Endothelial cell of umbilical vein (primary cell): ENCODE data around the gene RNLS. TPM values are rescaled to one million over a fixed set of nuclear protein-coding genes. Genes with fewer than 3 reads are reported as not detected.

Source experiments
- BruUV-seq: library from RNA; stranded (reverse); fragments of 400-500 nt; replicated peaks from 2 replicates; lab custom pipeline; 2021; lab: Mats Ljungman, UMichigan
- CTCF ChIA-PET: fragments of 300-600, 350-600 bp; sonication (Branson Sonifier 250); formaldehyde crosslinking; loops from one replicate; lab custom pipeline; 2021; ENCODE audit warnings: antibody characterized with exemption, inconsistent platforms; lab: Charles Lee
- POLR2A ChIA-PET: fragments of 300-600, 350-600 bp; sonication (Branson Sonifier 250); formaldehyde crosslinking; loops from one replicate; lab custom pipeline; 2021; ENCODE audit warnings: antibody characterized with exemption, inconsistent platforms; lab: Charles Lee
- DNase-seq: peaks from one replicate; pipeline ENCODE4 v3.0.0-alpha.2; 2011; ENCODE audit warnings: low read depth, low spot score
- FAIRE-seq: peaks from 2 replicates; lab custom pipeline; 2011; peaks lifted over from hg19 to GRCh38; lab: Jason Lieb, UNC
- H2AFZ ChIP-seq: 2 replicates; pipeline ENCODE4 v1.6.0; 2012; ENCODE audit warnings: low read depth, low read length, control low read depth, inconsistent platforms
- H3K27ac ChIP-seq: 2 replicates; pipeline ENCODE4 v1.5.1; 2011; ENCODE audit warnings: low read depth, mild to moderate bottlenecking, control low read depth, low read length, moderate library complexity; ENCODE audit not compliant: insufficient read depth
- H3K27me3 ChIP-seq, 2 experiments: 2 replicates each; pipeline versions ENCODE4 v1.6.0 to v1.6.1; 2011; ENCODE audit warnings: low read length in 2 of 2, mixed read lengths in 1 of 2; ENCODE audit not compliant: control insufficient read depth in 2 of 2, insufficient read depth in 2 of 2
- H3K36me3 ChIP-seq, 2 experiments: 2 replicates in 1 of 2; 3 replicates in 1 of 2; pipeline ENCODE4 v1.5.1; 2011; ENCODE audit warnings: low read length in 2 of 2, mild to moderate bottlenecking in 1 of 2, moderate library complexity in 1 of 2; ENCODE audit not compliant: control insufficient read depth in 2 of 2, insufficient read depth in 2 of 2; ENCODE audit errors: extremely low read depth in 1 of 2
- H3K4me1 ChIP-seq: 3 replicates; pipeline ENCODE4 v1.5.1; 2011; ENCODE audit warnings: mild to moderate bottlenecking, low read length; ENCODE audit not compliant: control insufficient read depth, insufficient read depth; ENCODE audit errors: extremely low read depth
- H3K4me2 ChIP-seq: 2 replicates; pipeline ENCODE4 v1.6.1; 2011; ENCODE audit warnings: low read length, control low read depth, mixed read lengths; ENCODE audit not compliant: insufficient read depth
- H3K4me3 ChIP-seq, 3 experiments: fragments of 200-600 bp in 1 of 3; sonication (generic), shearing (Covaris generic) in 1 of 3; replicated peaks in 1 of 3; 2 replicates each; pipeline ENCODE4 v1.5.1; 2011 to 2016; ENCODE audit warnings: control low read depth in 3 of 3, low read length in 3 of 3, mild to moderate bottlenecking in 2 of 3, inconsistent platforms in 1 of 3, low read depth in 1 of 3, moderate library complexity in 1 of 3; ENCODE audit not compliant: insufficient read depth in 1 of 3
- H3K79me2 ChIP-seq: 2 replicates; pipeline ENCODE4 v1.6.0; 2012; ENCODE audit warnings: low read length, inconsistent platforms; ENCODE audit not compliant: control insufficient read depth, insufficient read depth
- H3K9ac ChIP-seq: replicated peaks from 2 replicates; pipeline ENCODE3; 2011; ENCODE audit warnings: low read length, control low read depth; ENCODE audit not compliant: insufficient read depth; ENCODE audit errors: extremely low read depth
- H3K9me1 ChIP-seq: replicated peaks from 3 replicates; pipeline ENCODE4 v1.6.0; 2011; ENCODE audit warnings: mild to moderate bottlenecking, low read length; ENCODE audit not compliant: control insufficient read depth, insufficient read depth; ENCODE audit errors: extremely low read depth
- H3K9me3 ChIP-seq: replicated peaks from 2 replicates; pipeline ENCODE4 v1.5.1; 2012; ENCODE audit warnings: low read length, inconsistent platforms; ENCODE audit not compliant: control insufficient read depth, insufficient read depth
- H4K20me1 ChIP-seq: replicated peaks from 2 replicates; pipeline ENCODE3; 2011; ENCODE audit warnings: mild to moderate bottlenecking, low read length; ENCODE audit not compliant: control insufficient read depth, insufficient read depth; ENCODE audit errors: extremely low read depth
- CTCF ChIP-seq, 2 donors: IDR thresholded peaks; 1 replicate in 1 of 2; 2 replicates in 1 of 2; pipeline ENCODE4 v1.5.1; 2011; ENCODE audit warnings: low read length in 2 of 2, mild to moderate bottlenecking in 2 of 2, moderate library complexity in 2 of 2, control low read depth in 1 of 2, inconsistent platforms in 1 of 2, low read depth in 1 of 2; ENCODE audit not compliant: insufficient read depth in 1 of 2; ENCODE audit errors: extremely low read depth in 1 of 2
- EZH2 ChIP-seq: IDR thresholded peaks from 2 replicates; pipeline ENCODE4 v1.6.1; 2012; ENCODE audit warnings: borderline replicate concordance, low read depth, mild to moderate bottlenecking, moderate library complexity, low read length, inconsistent platforms; ENCODE audit not compliant: severe bottlenecking
- FOS ChIP-seq: IDR thresholded peaks from 2 replicates; pipeline ENCODE4 v1.6.1; 2011; ENCODE audit warnings: mild to moderate bottlenecking, low read length, moderate library complexity, borderline replicate concordance; ENCODE audit not compliant: insufficient read depth
- GATA2 ChIP-seq: IDR thresholded peaks from 2 replicates; pipeline ENCODE4 v1.7.0; 2011; ENCODE audit warnings: low read depth, mild to moderate bottlenecking, moderate library complexity, mixed read lengths, low read length; ENCODE audit not compliant: insufficient read length, insufficient read depth
- JUN ChIP-seq: IDR thresholded peaks from 2 replicates; pipeline ENCODE4 v1.6.1; 2011; ENCODE audit warnings: borderline replicate concordance, low read depth; ENCODE audit not compliant: insufficient read length, insufficient read depth
- POLR2AphosphoS5 ChIP-seq: IDR thresholded peaks from 2 replicates; pipeline ENCODE4 v1.6.1; 2012; ENCODE audit warnings: low read depth, mild to moderate bottlenecking, control low read depth, low read length, moderate library complexity; ENCODE audit not compliant: insufficient read depth
- dilution Hi-C: fragments of 300-500 bp; cut with MboI; formaldehyde crosslinking; loops from one replicate; pipeline ENCODE4 v1.15.0; 2019; ENCODE audit warnings: low sequenced_read_pairs; ENCODE audit not compliant: extremely low pct_ligation_motif_present
- intact Hi-C: fragments of 100-400 bp; cut with micrococcal nuclease; formaldehyde crosslinking; loops from one replicate; pipeline ENCODE4 v1.10.0; 2022
- polyA plus RNA-seq, 4 experiments: library from polyadenylated mRNA; depleted of rRNA in 3 of 4; stranded (reverse) in 3 of 4; unstranded in 1 of 4; fragments of >200 nt; gene quantifications; 2 replicates each; pipeline versions ENCODE4 v1.2.1 to v1.2.3, GENCODE V29; 2011 to 2012; ENCODE audit warnings: missing spikeins in 1 of 4
- total RNA-seq: library from RNA; stranded (reverse); gene quantifications from 2 replicates; pipeline ENCODE4 v1.2.3, GENCODE V29; 2021

Gene RNLS
- total and polyA plus RNA-seq, 2 donors (not counting 3 experiments of a cell fraction or from before 2014, with no cell fraction given) = 2.5 to 4.6 TPM

- intact Hi-C loops = no loop called here
- ChIA-PET POLR2A (no interaction called here), CTCF (interaction anchor here (1.6 kb wide), 1 partner anchor 10 kb away, joined by 5 read pairs; no protein-coding TSS in a partner anchor)
- Histone ChIP-seq H3K27me3 (no peaks in the 10 kb centered on the region), H3K27ac (no peak overlapping the region), H3K9me3 (no peaks in the 10 kb centered on the region), H3K9me1 (no peaks in the 10 kb centered on the region), H3K4me3 (no peak overlapping the region), H3K4me2 (no peak overlapping the region), H4K20me1 (no peaks in the 10 kb centered on the region), H3K4me1 (peaks cover 22% of the 10 kb centered on the region), H3K9ac (no peak overlapping the region), H2AFZ (no peak overlapping the region), H3K36me3 (no peaks in the 10 kb centered on the region), H3K79me2 (no peaks in the 10 kb centered on the region)
- dilution Hi-C loops = no loop called here
- no peak for FAIRE-seq
- DNase-seq = peak; percentile 24
- BruUV-seq = no TSS peak
- no peak for TF ChIP-seq GATA2
- no peak for TF ChIP-seq CTCF (IDR thresholded peaks at IDR 0.05; ENCODE audit: extremely low read depth in 1 of 2, insufficient read depth in 1 of 2, low read depth in 1 of 2, low read length in 2 of 2)
- no peak for TF ChIP-seq JUN
- TF ChIP-seq FOS = no peak
- no peak for TF ChIP-seq POLR2AphosphoS5
- no peak for TF ChIP-seq EZH2
These were observed 337.1 kb downstream of the RNLS start for GRCh38 chr10:88245974-88246511.
